T-helper 1 cell treated with Interleukin-12 subunit alpha and Interleukin-12 subunit beta and Interleukin-4 antibody, amounts not matched to agents 30 μg/mL and 1 μg/mL, for 36 hours (primary cell): ENCODE results near the gene HAO2.

Source experiments
- H3K27ac Mint-ChIP-seq: one replicate; pipeline ENCODE4 v1.8.0; 2021; ENCODE audit warnings: mild to moderate bottlenecking, mixed read lengths
- H3K27me3 Mint-ChIP-seq: one replicate; pipeline ENCODE4 v1.8.0; 2021; ENCODE audit warnings: low read depth, mixed read lengths
- H3K36me3 Mint-ChIP-seq: one replicate; pipeline ENCODE4 v1.8.0; 2021; ENCODE audit warnings: low read depth, mixed read lengths
- H3K4me1 Mint-ChIP-seq: one replicate; pipeline ENCODE4 v1.8.0; 2021; ENCODE audit warnings: low read depth, mixed read lengths
- H3K4me3 Mint-ChIP-seq: one replicate; pipeline ENCODE4 v1.8.0; 2021; ENCODE audit warnings: mild to moderate bottlenecking, moderate library complexity, mixed read lengths
- H3K9me3 Mint-ChIP-seq: one replicate; pipeline ENCODE4 v1.8.0; 2021; ENCODE audit warnings: mixed read lengths

HAO2 gene

GRCh38 chr1:119380304-119380703, 11.7 kb downstream of the HAO2 start:
- Mint-ChIP-seq H3K9me3 (no peaks in the 10 kb centered on the region), H3K4me1 (no peaks in the 10 kb centered on the region), H3K27ac (no peak overlapping the region), H3K27me3 (no peaks in the 10 kb centered on the region), H3K36me3 (no peaks in the 10 kb centered on the region), H3K4me3 (no peak overlapping the region)

DNA sequence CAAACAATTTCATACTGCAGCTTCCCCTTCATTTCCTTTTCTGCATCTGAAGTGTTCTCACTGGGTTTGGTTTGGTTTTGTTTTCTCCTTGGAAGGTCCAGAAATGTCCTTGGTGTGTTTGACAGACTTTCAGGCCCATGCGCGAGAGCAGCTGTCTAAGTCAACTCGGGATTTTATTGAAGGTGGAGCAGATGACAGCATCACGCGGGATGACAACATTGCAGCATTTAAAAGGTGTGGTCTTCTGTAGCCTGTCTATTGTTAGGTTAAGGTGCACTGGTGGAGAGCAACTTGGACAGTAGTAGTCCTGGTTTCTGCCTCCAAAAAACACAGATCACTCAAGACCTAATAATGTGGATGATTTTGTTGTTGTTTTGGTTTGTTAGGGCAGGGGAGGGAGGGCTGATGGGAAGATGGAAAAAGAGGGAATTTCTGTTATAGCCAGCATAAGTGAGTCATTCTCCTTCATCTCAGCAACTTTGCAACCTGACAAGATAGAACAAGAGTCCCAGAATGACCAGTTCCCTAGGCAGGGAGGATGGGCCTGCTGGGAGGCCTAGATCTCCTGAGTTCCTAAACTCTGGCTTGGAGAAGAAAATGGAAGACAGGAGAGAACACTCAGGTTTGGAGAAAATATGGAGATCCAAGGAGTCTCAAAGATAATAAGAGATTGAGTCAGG, 12.5 kb downstream of the HAO2 start:
- Mint-ChIP-seq H3K36me3 (no peaks in the 10 kb centered on the region), H3K27me3 (no peaks in the 10 kb centered on the region), H3K9me3 (no peaks in the 10 kb centered on the region), H3K4me3 (no peak overlapping the region), H3K27ac (no peak overlapping the region), H3K4me1 (no peaks in the 10 kb centered on the region)

DNA sequence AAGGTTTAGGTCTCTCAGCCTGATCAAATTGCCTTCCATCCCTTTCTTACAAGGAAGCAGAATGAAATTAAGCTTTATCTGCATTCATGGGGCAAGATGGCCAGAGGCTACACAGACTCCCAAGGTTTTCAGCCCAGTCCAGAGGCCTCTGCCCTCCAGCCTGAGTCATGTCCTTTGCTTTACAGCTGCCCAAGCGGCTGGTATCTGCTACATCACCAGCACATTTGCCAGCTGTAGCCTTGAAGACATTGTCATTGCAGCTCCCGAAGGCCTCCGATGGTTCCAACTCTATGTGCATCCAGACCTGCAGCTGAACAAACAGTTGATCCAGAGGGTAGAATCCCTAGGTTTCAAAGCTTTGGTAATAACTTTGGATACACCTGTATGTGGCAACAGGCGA, 16.0 kb downstream of the HAO2 start:
- Mint-ChIP-seq H3K4me1 (no peaks in the 10 kb centered on the region), H3K9me3 (no peaks in the 10 kb centered on the region), H3K36me3 (no peaks in the 10 kb centered on the region)

GRCh38 chr1:119385650-119386049, 17.1 kb downstream of the HAO2 start:
- Mint-ChIP-seq H3K36me3 (no peaks in the 10 kb centered on the region), H3K9me3 (no peaks in the 10 kb centered on the region), H3K4me1 (no peaks in the 10 kb centered on the region), H3K4me3 (no peak overlapping the region), H3K27me3 (peaks cover 3% of the 10 kb centered on the region), H3K27ac (no peak overlapping the region)

More for the DNA sequence above, 16.0 kb downstream of the HAO2 start:
- H3K27ac Mint-ChIP-seq, result no peak overlapping the region
- H3K4me3 Mint-ChIP-seq, result no peak overlapping the region
- H3K27me3 Mint-ChIP-seq, result no peaks in the 10 kb centered on the region

DNA sequence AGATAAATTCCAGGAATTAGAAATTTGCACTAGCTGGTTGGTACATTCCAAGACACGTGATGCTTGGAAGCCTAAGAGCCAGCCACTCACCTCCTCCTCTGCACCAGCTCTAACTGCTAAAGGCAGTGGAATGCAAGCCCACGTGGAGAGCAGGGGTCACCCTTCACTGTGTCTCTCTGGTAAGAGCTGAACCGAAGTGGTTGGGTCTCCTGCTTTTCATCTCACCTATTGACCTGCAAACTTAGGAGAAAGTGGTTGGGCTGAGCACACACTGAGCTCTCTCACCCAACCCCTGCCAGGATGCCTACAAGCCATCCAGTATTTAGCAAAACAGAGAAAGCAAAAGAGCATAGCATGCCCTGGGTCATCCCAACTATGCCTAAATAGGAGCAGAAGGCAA, 19.3 kb downstream of the HAO2 start:
- Mint-ChIP-seq H3K9me3 (no peaks in the 10 kb centered on the region), H3K27ac (no peak overlapping the region)

DNA sequence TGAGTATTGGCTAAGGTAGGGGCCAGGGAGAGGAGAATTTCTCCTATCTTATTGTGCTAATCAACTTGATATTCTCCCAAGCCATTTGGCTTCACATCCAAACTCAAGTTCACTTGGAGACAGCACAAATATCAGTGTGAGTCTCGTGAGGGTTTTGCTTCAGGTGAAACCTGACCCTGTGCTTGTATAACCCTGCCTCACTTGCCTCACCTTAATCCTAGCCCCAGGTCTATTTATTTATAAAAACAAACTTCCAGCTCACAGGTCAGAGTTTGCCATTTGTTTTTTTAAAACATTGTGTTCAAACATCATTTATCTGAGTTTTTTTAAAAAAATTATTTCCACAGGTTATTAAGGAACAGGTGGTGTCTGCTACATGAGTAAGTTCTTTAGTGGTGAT, 19.9 kb downstream of the HAO2 start:
- H3K9me3 Mint-ChIP-seq, result no peaks in the 10 kb centered on the region
- peaks cover 3% of the 10 kb centered on the region for H3K27me3 Mint-ChIP-seq
- H3K27ac Mint-ChIP-seq, result no peak overlapping the region
- no peak overlapping the region for H3K4me3 Mint-ChIP-seq
- no peaks in the 10 kb centered on the region for H3K4me1 Mint-ChIP-seq
- no peaks in the 10 kb centered on the region for H3K36me3 Mint-ChIP-seq

More for the DNA sequence above, 19.3 kb downstream of the HAO2 start:
- no peak overlapping the region for H3K4me3 Mint-ChIP-seq
- peaks cover 3% of the 10 kb centered on the region for H3K27me3 Mint-ChIP-seq
- no peaks in the 10 kb centered on the region for H3K36me3 Mint-ChIP-seq
- H3K4me1 Mint-ChIP-seq, result no peaks in the 10 kb centered on the region

DNA sequence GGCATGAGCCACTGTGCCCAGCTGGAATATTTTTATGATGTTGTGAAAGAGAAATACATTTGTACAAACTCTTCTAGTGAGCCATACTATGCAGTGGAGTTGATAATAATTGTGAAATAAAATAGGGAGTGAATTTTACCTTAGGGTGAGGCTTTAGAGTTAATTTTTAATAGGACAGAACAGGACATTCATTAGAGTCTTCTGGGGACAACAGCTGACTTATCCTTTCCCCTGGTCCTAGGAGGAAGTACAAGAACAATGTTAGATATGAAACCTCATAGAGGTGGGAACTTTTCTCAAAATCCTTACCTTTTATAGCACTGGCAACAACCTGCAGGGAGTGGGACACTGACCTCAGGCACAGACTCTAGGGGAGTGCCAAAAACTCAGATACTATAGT, 21.9 kb downstream of the HAO2 start:
- Mint-ChIP-seq H3K4me3 (no peak overlapping the region), H3K27ac (no peak overlapping the region), H3K27me3 (peaks cover 3% of the 10 kb centered on the region), H3K9me3 (no peaks in the 10 kb centered on the region), H3K36me3 (no peaks in the 10 kb centered on the region), H3K4me1 (no peaks in the 10 kb centered on the region)

GRCh38 chr1:119391749-119392148, 23.2 kb downstream of the HAO2 start:
- Mint-ChIP-seq H3K36me3 (no peaks in the 10 kb centered on the region), H3K27ac (no peak overlapping the region), H3K9me3 (no peaks in the 10 kb centered on the region), H3K27me3 (peaks cover 3% of the 10 kb centered on the region), H3K4me3 (no peak overlapping the region), H3K4me1 (no peaks in the 10 kb centered on the region)

GRCh38 chr1:119394085-119394484, 25.5 kb downstream of the HAO2 start:
- Mint-ChIP-seq H3K4me1 (no peaks in the 10 kb centered on the region), H3K27me3 (peaks cover 3% of the 10 kb centered on the region), H3K36me3 (no peaks in the 10 kb centered on the region), H3K9me3 (no peaks in the 10 kb centered on the region), H3K27ac (no peak overlapping the region), H3K4me3 (no peak overlapping the region)

DNA sequence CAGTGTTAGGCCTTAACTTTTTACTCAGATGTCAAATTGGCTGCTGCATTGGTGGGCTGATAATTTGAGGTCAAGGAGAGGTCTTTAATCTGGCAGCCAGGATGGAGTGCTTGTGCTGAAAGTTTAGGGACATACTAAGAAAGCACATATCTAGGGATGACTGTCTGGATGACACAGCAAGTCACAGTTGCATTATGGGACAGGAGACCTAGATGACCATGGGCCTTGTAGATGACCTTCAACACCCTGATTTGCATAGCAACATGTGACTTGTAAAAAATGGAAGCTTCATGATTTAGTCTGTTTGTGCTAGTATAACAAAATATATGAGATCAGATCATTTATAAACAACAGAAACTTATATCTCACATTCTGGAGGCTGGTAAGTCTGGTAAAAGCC, 28.4 kb downstream of the HAO2 start:
- Mint-ChIP-seq H3K9me3 (no peaks in the 10 kb centered on the region), H3K36me3 (no peaks in the 10 kb centered on the region), H3K27me3 (no peaks in the 10 kb centered on the region), H3K4me1 (no peaks in the 10 kb centered on the region), H3K4me3 (no peak overlapping the region), H3K27ac (no peak overlapping the region)

DNA sequence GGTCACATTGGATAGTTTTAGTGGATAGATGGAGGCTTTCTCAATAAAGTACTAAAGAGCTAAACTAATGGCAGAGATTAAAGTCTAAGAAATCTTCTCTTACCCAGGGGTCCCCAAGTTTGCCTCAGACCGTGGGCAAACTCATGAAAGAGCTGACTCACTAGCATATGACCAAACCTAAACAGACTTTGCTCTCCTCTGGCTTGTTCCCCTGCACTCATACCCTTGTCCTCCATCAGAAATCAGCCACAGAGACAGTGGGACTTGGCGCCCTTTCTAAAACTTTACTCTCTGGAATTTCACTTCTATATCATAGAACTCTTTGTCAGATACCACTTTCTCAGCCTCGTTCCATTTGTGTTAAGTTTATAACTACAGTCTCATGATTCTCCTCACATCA, 29.4 kb downstream of the HAO2 start:
- no peak overlapping the region for H3K4me3 Mint-ChIP-seq
- no peaks in the 10 kb centered on the region for H3K9me3 Mint-ChIP-seq
- H3K27ac Mint-ChIP-seq, result no peak overlapping the region
- H3K36me3 Mint-ChIP-seq, result no peaks in the 10 kb centered on the region
- no peaks in the 10 kb centered on the region for H3K27me3 Mint-ChIP-seq
- H3K4me1 Mint-ChIP-seq, result no peaks in the 10 kb centered on the region

DNA sequence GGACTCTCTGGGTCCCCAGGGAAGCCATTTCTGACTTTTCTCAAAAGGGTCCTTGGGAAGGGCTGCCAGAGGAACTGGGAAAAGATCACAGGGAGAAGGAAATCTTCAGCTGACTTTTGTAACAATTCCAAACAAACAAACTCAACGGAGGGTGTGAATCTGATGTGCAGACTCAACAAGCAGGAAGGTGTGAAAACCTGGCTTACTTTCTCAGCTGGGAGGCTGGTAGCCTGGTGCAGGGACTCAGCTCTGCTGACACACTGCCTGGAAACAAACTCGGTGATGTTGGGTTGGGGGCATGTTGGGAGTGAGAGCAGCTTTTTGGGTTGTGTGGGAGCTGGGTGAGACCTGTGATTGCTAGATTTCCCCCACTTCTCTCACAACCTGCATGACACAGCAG, 36.2 kb downstream of the HAO2 start:
- no peaks in the 10 kb centered on the region for H3K9me3 Mint-ChIP-seq
- H3K36me3 Mint-ChIP-seq, result no peaks in the 10 kb centered on the region
- H3K27ac Mint-ChIP-seq, result no peak overlapping the region
- H3K27me3 Mint-ChIP-seq, result no peaks in the 10 kb centered on the region
- no peak overlapping the region for H3K4me3 Mint-ChIP-seq
- no peaks in the 10 kb centered on the region for H3K4me1 Mint-ChIP-seq

GRCh38 chr1:119409731-119410130, 41.1 kb downstream of the HAO2 start:
- H3K4me3 Mint-ChIP-seq, result no peak overlapping the region
- H3K27ac Mint-ChIP-seq, result no peak overlapping the region
- no peaks in the 10 kb centered on the region for H3K9me3 Mint-ChIP-seq
- no peaks in the 10 kb centered on the region for H3K4me1 Mint-ChIP-seq
- H3K27me3 Mint-ChIP-seq, result no peaks in the 10 kb centered on the region
- H3K36me3 Mint-ChIP-seq, result no peaks in the 10 kb centered on the region

- H3K27me3 Mint-ChIP-seq, result no peaks in the 10 kb centered on the region
- no peaks in the 10 kb centered on the region for H3K9me3 Mint-ChIP-seq
- no peak overlapping the region for H3K27ac Mint-ChIP-seq
- no peaks in the 10 kb centered on the region for H3K36me3 Mint-ChIP-seq
- no peaks in the 10 kb centered on the region for H3K4me1 Mint-ChIP-seq
- no peak overlapping the region for H3K4me3 Mint-ChIP-seq
Observed at GRCh38 chr1:119410961-119411360, 42.4 kb downstream of the HAO2 start.

GRCh38 chr1:119414950-119415349, 46.4 kb downstream of the HAO2 start, which contains the start of gene HSD3B2:
Gene HSD3B2 (plus strand): TSS chr1:119415150. CDS start chr1:119415420, 270 bp downstream.
- no peaks in the 10 kb centered on the region for H3K27me3 Mint-ChIP-seq
- no peak within 1 kb of the TSS for H3K4me3 Mint-ChIP-seq
- no peak within 1 kb of the TSS for H3K27ac Mint-ChIP-seq
- H3K9me3 Mint-ChIP-seq, result no peaks in the 10 kb centered on the region
- no peaks in the 10 kb centered on the region for H3K36me3 Mint-ChIP-seq
- H3K4me1 Mint-ChIP-seq, result no peaks in the 10 kb centered on the region
